HepG2 (cell line): ENCODE results near the gene CD3D. TPM values are rescaled to one million over a fixed set of nuclear protein-coding genes. Genes with fewer than 3 reads are reported as not detected.
A peak's percentile ranks its signal among the peaks of the same experiment; 100 is the strongest.

Experiments
- BORCS8-MEF2B ChIP-seq: sonication (generic); formaldehyde crosslinking; IDR thresholded peaks from 2 replicates; pipeline ENCODE4 v1.8.0; 2022; ENCODE audit warnings: mild to moderate bottlenecking, missing genetic modification reagents
- DNMT1 ChIP-seq: sonication (generic); formaldehyde crosslinking; IDR thresholded peaks from 2 replicates; pipeline ENCODE4 v1.5.1; 2020; ENCODE audit warnings: mild to moderate bottlenecking, missing genetic modification reagents
- FOXK1 ChIP-seq: sonication (generic); formaldehyde crosslinking; IDR thresholded peaks from 2 replicates; pipeline ENCODE4 v1.4.0; 2020; ENCODE audit warnings: low read depth, missing genetic modification reagents, borderline replicate concordance
- GATAD1 ChIP-seq: IDR thresholded peaks from 2 replicates; pipeline ENCODE4 v1.6.1; 2016; ENCODE audit warnings: missing genetic modification reagents, missing compliant biosample characterization
- HCFC1 ChIP-seq: fragments of 150-350 bp; IDR thresholded peaks from 2 replicates; pipeline ENCODE4 v1.6.1; 2014; ENCODE audit warnings: low read depth, low read length
- MAZ ChIP-seq, 2 experiments: sonication (generic) in 1 of 2; formaldehyde crosslinking in 1 of 2; IDR thresholded peaks; 2 replicates each; pipeline versions ENCODE4 v1.5.0 to v1.6.1; 2012 to 2020; ENCODE audit warnings: low read depth in 2 of 2, mild to moderate bottlenecking in 2 of 2, borderline replicate concordance in 1 of 2, improper control_type of control experiment in 1 of 2, low read length in 1 of 2, missing genetic modification reagents in 1 of 2, moderate library complexity in 1 of 2
- MEIS1 ChIP-seq: sonication (generic); formaldehyde crosslinking; IDR thresholded peaks from 2 replicates; pipeline ENCODE4 v1.9.0; 2021; ENCODE audit warnings: mild to moderate bottlenecking, missing genetic modification reagents, moderate library complexity, borderline replicate concordance
- PCBP1 ChIP-seq: fragments of 200-400 bp; formaldehyde crosslinking; IDR thresholded peaks from 2 replicates; pipeline ENCODE4 v1.6.1; 2017; ENCODE audit warnings: mild to moderate bottlenecking, low read depth, low read length, borderline replicate concordance
- RELA ChIP-seq: sonication (generic); formaldehyde crosslinking; IDR thresholded peaks from 2 replicates; pipeline ENCODE4 v1.4.0; 2020; ENCODE audit warnings: missing genetic modification reagents
- RFXANK ChIP-seq: IDR thresholded peaks from 2 replicates; pipeline ENCODE4 v1.6.1; 2016
- SIN3B ChIP-seq: fragments of 150-350 bp; IDR thresholded peaks from 2 replicates; pipeline ENCODE4 v1.6.1; 2014; ENCODE audit warnings: low read length
- SMC3 ChIP-seq: IDR thresholded peaks from 2 replicates; pipeline ENCODE4 v1.6.1; 2011; ENCODE audit warnings: low read length, improper control_type of control experiment
- SRSF1 ChIP-seq: fragments of 200-400 bp; formaldehyde crosslinking; optimal IDR thresholded peaks from 2 replicates; pipeline ENCODE3; 2017; ENCODE audit warnings: mild to moderate bottlenecking, low read depth, low read length, moderate library complexity
- TARDBP ChIP-seq: sonication (generic); formaldehyde crosslinking; IDR thresholded peaks from 2 replicates; pipeline ENCODE4 v1.8.0; 2022; ENCODE audit warnings: mild to moderate bottlenecking, missing genetic modification reagents
- ZBTB38 ChIP-seq: sonication (generic); formaldehyde crosslinking; IDR thresholded peaks from 2 replicates; pipeline ENCODE4 v1.5.1; 2020; ENCODE audit warnings: mild to moderate bottlenecking, missing genetic modification reagents
- ZFP36L2 ChIP-seq: sonication (generic); formaldehyde crosslinking; IDR thresholded peaks from 2 replicates; pipeline ENCODE4 v1.4.0; 2020; ENCODE audit warnings: missing genetic modification reagents
- ZHX2 ChIP-seq, 2 experiments: sonication (generic) in 1 of 2; formaldehyde crosslinking in 1 of 2; IDR thresholded peaks; 2 replicates each; pipeline versions ENCODE4 v1.6.1 to v1.9.0; 2014 to 2022; ENCODE audit warnings: antibody characterized with exemption in 1 of 2, borderline replicate concordance in 1 of 2, inconsistent platforms in 1 of 2, low read depth in 1 of 2, missing genetic modification reagents in 1 of 2
- ZNF430 ChIP-seq: sonication (generic); formaldehyde crosslinking; IDR thresholded peaks from 2 replicates; pipeline ENCODE4 v1.9.0; 2021; ENCODE audit warnings: mild to moderate bottlenecking, missing genetic modification reagents
- ZNF446 ChIP-seq: sonication (generic); formaldehyde crosslinking; IDR thresholded peaks from 2 replicates; pipeline ENCODE4 v1.5.0; 2020; ENCODE audit warnings: mild to moderate bottlenecking, missing genetic modification reagents
- ZNF839 ChIP-seq: sonication (generic); formaldehyde crosslinking; IDR thresholded peaks from 2 replicates; pipeline ENCODE4 v1.4.0; 2020; ENCODE audit warnings: missing genetic modification reagents, mild to moderate bottlenecking, borderline replicate concordance
- polyA plus RNA-seq, 8 experiments: library from polyadenylated mRNA; depleted of rRNA in 3 of 8; stranded (reverse) in 7 of 8; unstranded in 1 of 8; fragments of >200 nt; fragmentation: Illumina TruSeq in 4 of 8; extraction: Trizol in 4 of 8; gene quantifications; 2 replicates each; pipeline versions ENCODE4 v1.2.1 to v1.2.3, GENCODE V29; 2011 to 2016; ENCODE audit warnings: low read depth in 4 of 8, missing spikeins in 1 of 8, mixed read lengths in 1 of 8; ENCODE audit not compliant: insufficient read depth in 1 of 8
- total RNA-seq, 5 experiments: library from RNA; depleted of rRNA; stranded (reverse); fragments of >200 nt; fragmentation: Illumina TruSeq; extraction: Trizol; gene quantifications; 2 replicates each; pipeline ENCODE4 v1.2.3, GENCODE V29; 2016; ENCODE audit warnings: low read depth in 1 of 5
- TF ChIP-seq, protein P1 (sequence below): sonication (generic); formaldehyde crosslinking; IDR thresholded peaks from 2 replicates; pipeline ENCODE4 v1.5.1; 2020; ENCODE audit warnings: missing genetic modification reagents, mild to moderate bottlenecking, borderline replicate concordance

The CD3D gene
- total and polyA plus RNA-seq, 2 of the 13 experiments (the other 11 are each of a cell fraction or from before 2014, with no cell fraction given) = 0.66 to 6.6 TPM

DNA sequence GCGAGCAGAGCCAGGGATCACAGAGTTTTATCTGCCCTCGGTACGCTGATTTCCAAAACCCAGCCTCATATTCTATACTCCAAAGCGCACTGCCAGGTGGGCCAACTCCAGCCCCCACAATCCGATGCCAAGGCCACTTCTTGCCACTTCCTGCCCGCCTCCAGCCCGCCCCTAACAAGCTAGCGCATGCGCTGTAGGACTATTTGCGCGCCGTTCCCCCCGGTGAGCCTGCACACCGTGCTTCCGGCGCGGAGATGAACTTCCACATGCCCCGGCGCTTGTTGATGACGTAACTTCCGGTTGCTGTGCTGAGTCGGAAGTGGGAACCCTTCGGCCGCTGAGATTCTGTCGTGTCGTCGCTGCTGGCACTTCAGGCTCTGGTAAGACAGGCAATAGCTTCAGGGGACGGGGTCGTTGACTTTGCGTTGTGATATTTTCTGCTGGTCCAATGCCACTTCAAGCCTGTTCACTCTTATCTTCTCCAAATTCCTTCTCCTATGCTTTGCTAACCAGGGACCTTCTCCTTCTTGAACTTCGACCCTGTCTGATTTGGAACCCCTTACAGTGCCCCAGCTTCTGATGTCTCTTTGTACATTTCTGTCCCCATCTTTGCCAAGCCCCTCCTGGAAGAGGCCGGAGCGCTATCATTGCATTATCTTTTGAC is 16.9 kb upstream of the CD3D start, which contains the start of gene UBE4A (continued):
- TF ChIP-seq ZNF839 (CRISPR knock-in tag) (peak; percentile 74; the same call in 1 of the 2 replicates), RFXANK (CRISPR knock-in tag) (0 out of 2 replicates have a peak, but pooled peaks have one; percentile 54), MEIS1 (CRISPR knock-in tag) (no peak), SRSF1 (peak; percentile 38), PCBP1 (0 out of 2 replicates have a peak, but pooled peaks have one; percentile 64), ZBTB38 (peak; percentile 55; the same call in 1 of the 2 replicates), BORCS8-MEF2B (0 out of 2 replicates have a peak, but pooled peaks have one; percentile 12), SIN3B (peak; percentile 79), ZHX2 (IDR thresholded peaks at IDR 0.05; ENCODE audit: low read depth) (peak; percentile 93), ZHX2 (CRISPR knock-in tag; IDR thresholded peaks at IDR 0.05; ENCODE audit: borderline replicate concordance) (no peak), ZFP36L2 (CRISPR knock-in tag) (no peak), SMC3 (no peak), GATAD1 (CRISPR knock-in tag) (peak; percentile 99), RELA (CRISPR knock-in tag) (peak; percentile 55; the same call in 1 of the 2 replicates), ZNF430 (CRISPR knock-in tag) (0 out of 2 replicates have a peak, but pooled peaks have one; percentile 21), DNMT1 (CRISPR knock-in tag) (no peak), FOXK1 (CRISPR knock-in tag) (peak; percentile 93; the same call in 1 of the 2 replicates), HCFC1 (peak; percentile 82), TARDBP (CRISPR knock-in tag) (peak; percentile 92), MAZ (IDR thresholded peaks at IDR 0.05; ENCODE audit: borderline replicate concordance, low read depth, low read length) (no peak), MAZ (CRISPR knock-in tag; IDR thresholded peaks at IDR 0.05; ENCODE audit: low read depth) (peak; percentile 83), ZNF446 (CRISPR knock-in tag) (0 out of 2 replicates have a peak, but pooled peaks have one; percentile 48)
- TF ChIP-seq, protein P1, sequence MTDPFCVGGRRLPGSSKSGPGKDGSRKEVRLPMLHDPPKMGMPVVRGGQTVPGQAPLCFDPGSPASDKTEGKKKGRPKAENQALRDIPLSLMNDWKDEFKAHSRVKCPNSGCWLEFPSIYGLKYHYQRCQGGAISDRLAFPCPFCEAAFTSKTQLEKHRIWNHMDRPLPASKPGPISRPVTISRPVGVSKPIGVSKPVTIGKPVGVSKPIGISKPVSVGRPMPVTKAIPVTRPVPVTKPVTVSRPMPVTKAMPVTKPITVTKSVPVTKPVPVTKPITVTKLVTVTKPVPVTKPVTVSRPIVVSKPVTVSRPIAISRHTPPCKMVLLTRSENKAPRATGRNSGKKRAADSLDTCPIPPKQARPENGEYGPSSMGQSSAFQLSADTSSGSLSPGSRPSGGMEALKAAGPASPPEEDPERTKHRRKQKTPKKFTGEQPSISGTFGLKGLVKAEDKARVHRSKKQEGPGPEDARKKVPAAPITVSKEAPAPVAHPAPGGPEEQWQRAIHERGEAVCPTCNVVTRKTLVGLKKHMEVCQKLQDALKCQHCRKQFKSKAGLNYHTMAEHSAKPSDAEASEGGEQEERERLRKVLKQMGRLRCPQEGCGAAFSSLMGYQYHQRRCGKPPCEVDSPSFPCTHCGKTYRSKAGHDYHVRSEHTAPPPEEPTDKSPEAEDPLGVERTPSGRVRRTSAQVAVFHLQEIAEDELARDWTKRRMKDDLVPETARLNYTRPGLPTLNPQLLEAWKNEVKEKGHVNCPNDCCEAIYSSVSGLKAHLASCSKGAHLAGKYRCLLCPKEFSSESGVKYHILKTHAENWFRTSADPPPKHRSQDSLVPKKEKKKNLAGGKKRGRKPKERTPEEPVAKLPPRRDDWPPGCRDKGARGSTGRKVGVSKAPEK (CRISPR knock-in tag) = peak; percentile 73; the same call in 1 of the 2 replicates
